WERI-Rb-1 (cell line): ENCODE data around the gene TINCR.

Experiments used
- DNase-seq: peaks from one replicate; pipeline ENCODE4 v3.0.0-alpha.2; 2020
- H3K27ac ChIP-seq: fragments of 250-450 bp; sonication (Bioruptor Pico); 2 replicates; pipeline ENCODE4 v1.5.1; 2020; ENCODE audit warnings: mild to moderate bottlenecking, moderate library complexity
- H3K27me3 ChIP-seq: fragments of 250-450 bp; sonication (Bioruptor Pico); 2 replicates; pipeline ENCODE4 v1.5.1; 2021; ENCODE audit warnings: mild to moderate bottlenecking, low read depth, moderate library complexity; ENCODE audit not compliant: insufficient read depth, severe bottlenecking
- H3K36me3 ChIP-seq: fragments of 250-450 bp; sonication (Bioruptor Pico); 2 replicates; pipeline ENCODE4 v1.5.1; 2020; ENCODE audit warnings: mild to moderate bottlenecking, moderate library complexity
- H3K4me3 ChIP-seq: 2 replicates; pipeline ENCODE4 v1.5.1; 2011; ENCODE audit warnings: low read depth, mild to moderate bottlenecking, control low read depth, low read length
- H3K9me3 ChIP-seq: fragments of 250-450 bp; sonication (Bioruptor Pico); 2 replicates; pipeline ENCODE4 v1.5.1; 2021; ENCODE audit warnings: mild to moderate bottlenecking, moderate library complexity; ENCODE audit not compliant: severe bottlenecking
- CTCF ChIP-seq: IDR thresholded peaks from 2 replicates; pipeline ENCODE4 v1.5.1; 2011; ENCODE audit warnings: low read depth, mild to moderate bottlenecking, control low read depth, inconsistent platforms, low read length

Gene TINCR

GRCh38 chr19:5579697-5580096, 11.9 kb upstream of the TINCR start:
- no peak overlapping the region for H3K27ac ChIP-seq
- no peak overlapping the region for H3K4me3 ChIP-seq
- H3K9me3 ChIP-seq = peaks cover 2% of the 10 kb centered on the region
- no peak for TF ChIP-seq CTCF
- no peak for DNase-seq
- H3K36me3 ChIP-seq = peaks cover 8% of the 10 kb centered on the region
- H3K27me3 ChIP-seq = no peaks in the 10 kb centered on the region

GRCh38 chr19:5579286-5579685, 11.5 kb upstream of the TINCR start:
- H3K27ac ChIP-seq = no peak overlapping the region
- H3K9me3 ChIP-seq = peaks cover 2% of the 10 kb centered on the region
- no peak for DNase-seq
- no peak for TF ChIP-seq CTCF
- no peak overlapping the region for H3K4me3 ChIP-seq
- H3K36me3 ChIP-seq = peaks cover 4% of the 10 kb centered on the region
- no peaks in the 10 kb centered on the region for H3K27me3 ChIP-seq

DNA sequence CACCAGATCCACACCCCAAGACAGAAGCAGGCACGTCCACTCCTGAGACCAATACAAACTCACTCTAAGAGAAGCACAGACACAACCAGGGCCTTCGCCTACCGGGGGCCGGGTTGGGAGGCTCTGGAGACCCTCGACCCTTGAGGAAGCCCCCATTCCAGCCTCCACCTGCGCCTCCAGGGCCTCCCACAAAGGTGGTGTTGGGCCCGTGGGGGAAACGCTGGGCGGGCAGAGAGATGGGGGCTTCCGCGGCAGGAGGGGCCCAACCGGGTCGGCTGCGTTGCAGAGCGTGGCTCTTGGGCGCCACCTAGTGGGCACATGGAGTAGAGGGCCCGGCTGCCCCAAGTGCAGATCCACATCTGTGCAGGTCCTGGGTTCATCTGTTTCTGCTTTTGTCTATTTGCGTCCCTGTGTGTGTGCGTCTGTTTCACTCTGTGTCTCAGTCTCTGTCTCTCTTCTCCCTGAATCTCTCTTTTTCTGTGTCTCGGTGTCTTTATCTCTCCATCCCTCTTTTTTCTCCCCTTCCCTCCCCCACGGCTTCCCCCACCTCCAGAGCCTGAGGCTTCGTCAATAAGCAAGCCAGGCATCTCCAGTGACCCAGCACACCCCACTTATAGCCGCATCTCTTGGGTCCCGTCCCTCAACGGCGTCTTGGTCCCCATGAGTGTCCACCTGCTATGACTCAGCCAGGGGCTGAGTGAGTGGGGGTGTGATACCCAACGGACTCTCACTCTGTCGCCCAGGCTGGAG, 10.5 kb upstream of the TINCR start:
- Histone ChIP-seq H3K27ac (no peak overlapping the region), H3K36me3 (peaks cover 3% of the 10 kb centered on the region), H3K4me3 (peak overlapping the region; percentile 17), H3K27me3 (no peaks in the 10 kb centered on the region), H3K9me3 (peaks cover 2% of the 10 kb centered on the region)
- peak; percentile 98 for TF ChIP-seq CTCF
- DNase-seq = peak; percentile 70

DNA sequence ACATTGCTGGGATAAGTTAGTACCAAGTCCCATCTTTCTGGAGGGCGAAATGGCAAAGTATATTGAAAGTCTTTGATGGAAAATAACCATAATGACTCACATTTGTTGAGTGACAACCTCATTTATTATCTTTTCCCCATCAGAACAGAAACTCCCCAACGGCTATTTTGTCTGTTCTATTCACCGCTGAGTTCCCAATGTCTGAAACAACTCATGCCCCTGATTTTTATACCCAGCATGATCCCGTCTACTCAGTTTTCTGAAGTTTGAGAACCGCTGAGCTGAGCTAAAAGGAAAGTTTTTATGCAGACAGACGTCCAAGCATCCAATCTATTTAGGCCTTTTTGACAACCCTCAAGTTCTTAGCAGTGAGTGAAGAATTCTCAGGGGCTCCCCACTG, 7.8 kb upstream of the TINCR start:
- H3K36me3 ChIP-seq = no peaks in the 10 kb centered on the region
- no peak overlapping the region for H3K4me3 ChIP-seq
- no peak for TF ChIP-seq CTCF
- H3K27me3 ChIP-seq = no peaks in the 10 kb centered on the region
- peaks cover 6% of the 10 kb centered on the region for H3K9me3 ChIP-seq
- DNase-seq = no peak
- H3K27ac ChIP-seq = no peak overlapping the region

DNA sequence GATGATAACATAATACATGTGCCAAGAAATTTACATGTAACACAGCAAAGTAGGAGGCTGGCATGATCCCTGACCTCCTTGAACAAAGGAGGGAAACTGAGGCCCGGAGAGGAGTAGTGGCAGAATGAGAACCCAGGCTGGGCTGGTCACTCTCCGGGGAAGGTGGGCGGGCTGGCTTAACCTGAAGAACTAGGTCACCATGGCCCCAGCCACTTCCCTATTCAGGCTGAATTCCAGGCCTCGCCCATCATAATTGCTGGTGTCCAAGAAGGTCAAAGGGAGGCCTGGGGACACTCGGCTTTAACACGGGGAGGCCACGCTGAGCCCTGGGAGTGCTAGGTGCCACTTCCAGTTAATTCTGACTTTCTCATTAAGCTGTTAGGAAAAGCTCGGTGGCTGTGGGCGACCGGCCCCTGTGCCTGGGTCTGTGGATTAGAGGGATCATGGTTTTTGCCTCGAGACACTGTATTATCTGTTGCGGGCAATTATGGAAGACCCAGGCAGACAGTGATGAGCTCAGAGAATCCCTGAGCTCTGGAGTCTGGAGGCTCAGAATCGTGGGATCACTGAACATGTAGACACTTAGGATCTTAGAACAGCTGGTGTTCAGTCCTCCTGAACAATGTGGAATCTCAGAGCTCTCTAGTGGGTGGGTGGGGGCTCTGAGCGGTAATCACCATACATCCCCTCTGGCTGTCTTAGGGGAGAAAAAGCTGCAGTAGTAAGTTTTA, 5.0 kb upstream of the TINCR start:
- Histone ChIP-seq H3K9me3 (peaks cover 6% of the 10 kb centered on the region), H3K27ac (peak overlapping the region; percentile 73), H3K27me3 (no peaks in the 10 kb centered on the region), H3K4me3 (no peak overlapping the region), H3K36me3 (no peaks in the 10 kb centered on the region)
- no peak for TF ChIP-seq CTCF
- peak; percentile 91 for DNase-seq
